Kidney capillary endothelial cell (primary cell): Measurements from ENCODE around the gene EGFL8.
"Not testable (repeated sequence)": the region's sequence is repeated elsewhere in the genome, so short reads cannot be mapped to it uniquely, and the experiment has no call there.

ENCODE experiments used
- DNase-seq: peaks from one replicate; pipeline ENCODE4 v3.0.0-alpha.2; 2018; ENCODE audit warnings: low spot score

The EGFL8 gene

GRCh38 chr6:32183483-32184083 is 19.2 kb downstream of the EGFL8 start:
- no peak for DNase-seq

- DNase-seq: no peak
These were observed 19.8 kb downstream of the EGFL8 start, which contains the start of gene AGER for GRCh38 chr6:32184084-32184640. TSS of gene AGER (minus strand) at chr6:32184253. CDS start at chr6:32184222, 31 bp downstream.

- DNase-seq: peak; percentile 50
These were observed 21.3 kb downstream of the EGFL8 start for GRCh38 chr6:32185681-32186131.

GRCh38 chr6:32186151-32186840 is 21.9 kb downstream of the EGFL8 start:
- DNase-seq: not testable (repeated sequence)

- DNase-seq: no peak
These were observed 22.8 kb downstream of the EGFL8 start for GRCh38 chr6:32187009-32187709.

GRCh38 chr6:32187725-32188380 is 23.5 kb downstream of the EGFL8 start:
- DNase-seq: not testable (repeated sequence)

GRCh38 chr6:32188381-32189068 is 24.1 kb downstream of the EGFL8 start:
- DNase-seq: no peak

GRCh38 chr6:32189069-32189741 is 24.8 kb downstream of the EGFL8 start:
- no peak for DNase-seq

GRCh38 chr6:32189742-32190053 is 25.3 kb downstream of the EGFL8 start:
- no peak for DNase-seq

- peak; percentile 53 for DNase-seq
These were observed 25.9 kb downstream of the EGFL8 start, which contains the start of gene PBX2 for GRCh38 chr6:32190054-32190851. TSS of gene PBX2 (minus strand) at chr6:32190202. CDS start at chr6:32189915, 287 bp downstream.

GRCh38 chr6:32190911-32191677 is 26.7 kb downstream of the EGFL8 start:
- no peak for DNase-seq

GRCh38 chr6:32191696-32192607 is 27.6 kb downstream of the EGFL8 start:
- DNase-seq: no peak

GRCh38 chr6:32192608-32193039 is 28.2 kb downstream of the EGFL8 start, which contains the start of gene GPSM3:
TSS of gene GPSM3 (minus strand) at chr6:32192643. CDS start at chr6:32192513, 130 bp downstream.
- DNase-seq: peak; percentile 42

GRCh38 chr6:32193096-32193495 is 28.7 kb downstream of the EGFL8 start:
- DNase-seq: not testable (repeated sequence)

- no peak for DNase-seq
These were observed 30.0 kb downstream of the EGFL8 start for GRCh38 chr6:32194388-32194787.

- peak; percentile 65 for DNase-seq
These were observed 30.6 kb downstream of the EGFL8 start for GRCh38 chr6:32194825-32195651.

GRCh38 chr6:32195652-32195901 is 31.2 kb downstream of the EGFL8 start:
- DNase-seq: peak; percentile 100
